HG03108 (cell line): ENCODE data around the gene LILRA1.
A peak's percentile ranks its signal among the peaks of the same experiment; 100 is the strongest.
"Not testable (repeated sequence)": the region's sequence is repeated elsewhere in the genome, so short reads cannot be mapped to it uniquely, and the experiment has no call there.

Experiments
- ATAC-seq: cut with Tn5 transposase; IDR thresholded peaks from one replicate; pipeline ENCODE4 v1.9.1; 2021; ENCODE audit warnings: moderate library complexity; ENCODE audit not compliant: unreplicated experiment

The LILRA1 gene

DNA sequence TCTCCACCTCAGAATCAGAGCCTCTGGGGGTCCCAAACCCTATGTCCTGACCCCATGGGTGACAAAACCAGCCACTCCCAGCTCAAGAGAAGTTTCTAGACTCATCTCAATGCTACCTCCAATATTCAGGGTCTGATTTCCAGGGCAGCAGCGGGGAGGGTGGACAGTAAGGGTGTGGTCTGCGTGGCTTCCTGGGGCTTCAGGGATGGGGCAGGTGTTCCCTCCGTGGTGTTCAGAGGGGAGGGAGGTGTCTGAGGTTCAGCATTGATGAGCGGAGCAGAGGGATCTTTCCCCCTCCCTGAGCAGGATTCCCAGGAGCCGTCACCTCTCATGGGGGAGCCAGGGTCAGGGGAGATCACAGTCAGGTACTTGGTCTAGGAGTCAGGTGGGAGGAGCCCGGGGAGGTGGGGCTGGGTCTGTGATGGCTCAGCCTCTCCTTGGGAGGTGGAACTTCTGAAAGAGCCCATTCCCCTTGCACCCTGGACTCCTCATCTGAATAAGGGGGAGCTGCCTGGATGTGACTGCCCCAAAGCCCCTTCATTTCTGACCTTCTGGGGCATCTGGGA is 16.9 kb upstream of the LILRA1 start:
- ATAC-seq, result no peak

DNA sequence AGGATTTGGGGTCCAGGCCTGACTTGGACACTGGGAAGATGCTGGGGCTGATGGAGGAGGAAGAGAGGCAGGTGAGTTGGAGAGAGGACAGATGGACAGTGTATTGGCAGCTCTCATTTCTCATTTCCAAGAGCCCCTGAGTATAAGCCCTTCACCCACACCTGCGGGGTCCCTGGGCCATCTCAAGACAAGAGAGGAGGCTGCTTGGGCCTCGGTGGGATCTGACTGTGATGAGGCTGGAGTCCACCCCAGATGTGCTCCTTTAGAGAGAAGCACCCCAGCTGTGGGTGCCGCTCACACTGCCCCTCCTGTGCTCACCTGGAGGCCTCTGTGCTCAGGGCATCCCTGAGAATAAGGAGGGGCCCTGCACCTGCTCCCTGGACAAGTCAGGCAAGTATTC is 16.1 kb upstream of the LILRA1 start:
- ATAC-seq, result no peak

DNA sequence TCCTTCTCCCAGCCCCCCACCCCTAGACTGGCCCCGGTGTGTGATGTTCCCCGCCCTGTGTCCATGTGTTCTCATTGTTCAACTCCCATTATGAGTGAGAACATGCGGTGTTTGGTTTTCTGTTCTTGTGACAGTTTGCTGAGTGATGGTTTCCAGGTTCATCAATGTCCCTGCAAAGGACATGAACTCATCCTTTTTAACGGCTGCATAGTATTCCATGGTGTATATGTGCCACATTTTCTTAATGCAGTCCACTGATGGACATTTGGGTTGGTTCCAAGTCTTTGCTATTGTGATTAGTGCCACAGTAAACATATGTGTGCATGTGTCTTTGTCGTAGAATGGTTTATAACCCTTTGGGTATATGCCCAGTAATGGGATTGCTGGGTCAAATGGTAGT is 15.2 kb upstream of the LILRA1 start:
- ATAC-seq, result not testable (repeated sequence)

DNA sequence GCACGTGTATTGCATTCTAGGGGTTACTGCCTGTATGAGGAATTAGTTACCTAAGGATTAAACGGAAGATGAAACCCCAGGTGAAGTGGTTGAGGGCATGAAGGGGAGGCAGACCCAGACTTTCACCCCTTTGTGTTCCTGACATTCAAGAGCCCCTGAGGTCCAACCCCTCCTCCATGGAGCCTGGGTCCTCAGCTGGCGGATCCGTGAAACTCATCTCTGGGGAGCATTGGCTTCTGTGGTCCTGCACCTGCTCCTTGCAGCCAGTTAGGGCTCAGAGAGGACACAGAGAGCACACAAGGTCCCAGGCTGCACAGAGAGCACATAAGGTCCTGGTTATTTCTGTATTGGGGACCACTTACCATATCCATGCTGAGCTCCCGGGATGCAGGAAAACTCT is 7.0 kb upstream of the LILRA1 start:
- no peak for ATAC-seq

DNA sequence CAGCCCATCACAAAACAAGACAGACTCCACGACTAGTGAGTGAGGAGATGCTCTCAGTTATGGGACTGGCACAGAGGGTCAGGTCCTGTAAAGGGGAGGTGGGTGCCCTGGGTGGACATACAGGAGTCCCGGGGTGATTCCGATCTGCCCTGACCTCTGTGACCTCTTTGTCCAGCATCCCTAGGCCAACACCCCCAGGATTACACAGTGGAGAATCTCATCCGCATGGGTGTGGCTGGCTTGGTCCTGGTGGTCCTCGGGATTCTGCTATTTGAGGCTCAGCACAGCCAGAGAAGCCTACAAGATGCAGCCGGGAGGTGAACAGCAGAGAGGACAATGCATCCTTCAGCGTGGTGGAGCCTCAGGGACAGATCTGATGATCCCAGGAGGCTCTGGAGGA is 6.4 kb upstream of the LILRA1 start:
- ATAC-seq, result no peak

DNA sequence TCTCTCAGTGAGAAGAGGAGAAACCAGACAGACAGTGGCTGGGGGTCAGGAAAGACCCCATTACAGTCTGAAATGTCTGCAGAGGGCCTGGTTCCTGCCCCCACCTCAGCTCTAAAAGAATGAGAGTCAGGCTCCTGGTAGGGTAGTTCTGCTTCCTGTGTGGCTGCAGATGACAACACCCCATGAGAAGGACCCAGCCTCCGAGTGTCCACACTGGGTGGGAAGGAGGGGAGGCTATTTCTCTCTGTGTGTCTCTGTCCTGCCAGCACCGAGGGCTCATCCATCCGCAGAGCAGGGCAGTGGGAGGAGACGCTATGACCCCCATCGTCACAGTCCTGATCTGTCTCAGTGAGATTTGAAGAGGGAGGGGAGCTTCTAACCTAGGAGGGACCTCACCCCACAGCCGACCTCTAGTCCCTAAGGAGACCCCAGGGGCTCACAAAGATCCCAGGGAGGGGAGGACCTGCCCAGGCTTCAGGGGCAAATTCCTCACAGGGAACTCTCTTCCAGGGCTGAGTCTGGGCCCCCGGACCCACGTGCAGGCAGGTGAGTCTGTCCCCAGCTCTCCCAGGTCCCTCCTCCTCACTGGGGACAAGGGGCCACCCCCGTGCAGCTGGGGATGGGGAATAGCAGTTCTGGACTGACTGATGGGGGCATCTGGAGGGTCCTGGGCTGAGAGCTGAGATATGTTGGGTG is 647 bp downstream of the LILRA1 start:
- ATAC-seq, result not testable (repeated sequence)

DNA sequence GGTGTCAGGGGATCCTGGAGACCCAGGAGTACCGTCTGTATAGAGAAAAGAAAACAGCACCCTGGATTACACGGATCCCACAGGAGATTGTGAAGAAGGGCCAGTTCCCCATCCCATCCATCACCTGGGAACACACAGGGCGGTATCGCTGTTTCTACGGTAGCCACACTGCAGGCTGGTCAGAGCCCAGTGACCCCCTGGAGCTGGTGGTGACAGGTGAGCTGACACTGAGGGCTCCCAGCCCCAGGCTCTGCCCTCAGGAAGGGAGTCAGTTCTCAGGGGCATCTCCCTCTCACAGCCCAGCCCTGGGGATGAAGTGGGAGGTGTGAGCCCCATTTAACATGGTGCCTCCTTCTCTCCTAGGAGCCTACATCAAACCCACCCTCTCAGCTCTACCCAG is 1.3 kb downstream of the LILRA1 start:
- no peak for ATAC-seq

DNA sequence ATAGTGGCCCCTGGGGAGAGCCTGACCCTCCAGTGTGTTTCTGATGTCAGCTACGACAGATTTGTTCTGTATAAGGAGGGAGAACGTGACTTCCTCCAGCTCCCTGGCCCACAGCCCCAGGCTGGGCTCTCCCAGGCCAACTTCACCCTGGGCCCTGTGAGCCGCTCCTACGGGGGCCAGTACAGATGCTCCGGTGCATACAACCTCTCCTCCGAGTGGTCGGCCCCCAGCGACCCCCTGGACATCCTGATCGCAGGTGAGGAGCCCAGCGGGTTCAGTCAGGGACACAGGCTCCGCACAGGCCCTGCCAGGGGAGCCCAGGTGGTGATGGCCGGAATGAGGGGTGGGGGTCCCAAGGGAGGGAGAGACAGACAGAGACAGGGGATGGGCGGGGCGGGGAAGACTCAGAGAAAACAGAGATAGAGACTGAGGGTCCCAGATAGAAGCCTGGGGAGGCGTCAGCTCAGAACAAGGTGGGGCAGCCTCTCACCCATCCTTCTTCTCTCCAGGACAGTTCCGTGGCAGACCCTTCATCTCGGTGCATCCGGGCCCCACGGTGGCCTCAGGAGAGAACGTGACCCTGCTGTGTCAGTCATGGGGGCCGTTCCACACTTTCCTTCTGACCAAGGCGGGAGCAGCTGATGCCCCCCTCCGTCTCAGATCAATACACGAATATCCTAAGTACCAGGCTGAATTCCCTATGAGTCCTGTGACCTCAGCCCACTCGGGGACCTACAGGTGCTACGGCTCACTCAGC is 2.4 kb downstream of the LILRA1 start:
- ATAC-seq, result not testable (repeated sequence)

DNA sequence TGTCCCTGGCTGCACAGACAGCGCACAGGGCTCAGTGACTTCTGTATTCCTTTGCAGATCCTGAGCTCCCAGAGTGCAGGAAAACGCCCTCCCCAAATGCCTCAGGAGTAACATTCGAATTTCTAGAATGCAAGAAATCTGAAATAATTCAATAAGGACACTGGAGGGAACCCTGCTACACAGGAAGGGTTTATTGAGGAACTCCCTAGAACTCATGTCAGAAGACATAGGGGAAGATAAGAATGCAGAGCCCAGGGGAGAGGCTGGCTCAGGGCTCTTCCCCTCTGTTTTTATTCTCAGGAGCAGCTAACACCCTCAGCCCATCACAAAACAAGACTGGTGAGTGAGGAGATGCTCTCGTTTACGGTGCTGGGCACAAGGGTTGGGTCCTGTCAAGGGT is 6.8 kb downstream of the LILRA1 start:
- ATAC-seq, result no peak

DNA sequence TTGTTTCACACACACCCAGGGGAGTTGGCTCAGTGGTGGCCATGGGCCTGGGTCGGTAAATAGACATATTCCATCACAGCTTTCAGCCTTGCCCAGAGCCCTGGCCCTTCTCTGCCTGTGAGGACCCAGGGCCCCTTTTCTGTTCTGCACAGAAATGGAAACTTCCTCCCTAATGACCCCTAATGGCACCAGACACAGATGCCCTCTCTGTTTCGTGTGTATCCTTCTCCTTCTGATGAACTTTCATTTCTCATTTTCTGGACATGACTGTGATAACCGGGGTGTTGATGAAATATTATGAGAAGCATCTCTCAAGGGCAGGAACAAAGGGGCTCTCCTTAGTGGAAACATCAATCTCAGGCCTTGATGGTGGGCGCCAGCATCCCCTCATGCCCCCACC is 12.8 kb downstream of the LILRA1 start:
- ATAC-seq, result no peak

DNA sequence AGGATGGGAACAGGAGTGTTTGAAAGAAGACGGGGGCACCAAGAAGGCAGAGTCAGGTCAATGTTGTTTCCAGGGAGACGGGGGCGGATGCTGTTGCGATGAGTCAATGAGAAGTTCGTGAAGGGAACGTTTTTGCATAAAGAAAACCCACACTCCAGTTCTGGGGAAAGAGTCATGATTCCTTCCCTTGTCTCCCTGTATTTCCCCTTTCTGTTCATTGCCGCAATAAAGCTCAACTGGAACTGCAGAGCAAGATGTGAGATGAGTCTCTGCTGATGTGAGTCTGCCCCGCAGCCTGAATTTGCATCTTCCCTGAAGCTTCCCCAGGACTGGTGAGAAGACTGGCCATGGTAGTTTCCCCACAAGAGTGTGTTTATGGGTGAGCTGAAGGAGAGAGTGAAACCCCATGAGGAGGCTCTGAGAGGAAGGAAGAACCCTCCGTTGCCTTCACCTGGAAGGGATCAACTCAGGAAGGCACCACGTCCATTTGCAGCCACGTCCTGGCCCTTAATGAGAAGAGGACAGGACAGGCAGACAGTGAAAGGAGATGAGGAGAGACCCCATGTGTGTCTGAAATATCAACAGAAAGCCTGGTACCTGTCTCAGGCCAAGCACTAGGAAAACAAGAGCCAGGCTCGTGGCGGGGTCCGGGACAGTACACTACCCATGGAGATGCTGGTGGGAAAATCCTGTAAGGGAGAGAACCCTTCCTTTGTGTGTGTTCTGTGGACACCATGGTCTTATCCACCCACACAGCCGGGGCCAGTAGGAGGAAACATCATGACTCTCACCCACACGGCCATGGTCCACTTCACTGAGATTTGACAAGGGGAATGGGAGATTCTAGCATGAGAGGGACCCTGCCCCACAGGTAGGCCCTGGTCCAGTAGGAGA is 13.7 kb downstream of the LILRA1 start:
- ATAC-seq, result peak; percentile 64

DNA sequence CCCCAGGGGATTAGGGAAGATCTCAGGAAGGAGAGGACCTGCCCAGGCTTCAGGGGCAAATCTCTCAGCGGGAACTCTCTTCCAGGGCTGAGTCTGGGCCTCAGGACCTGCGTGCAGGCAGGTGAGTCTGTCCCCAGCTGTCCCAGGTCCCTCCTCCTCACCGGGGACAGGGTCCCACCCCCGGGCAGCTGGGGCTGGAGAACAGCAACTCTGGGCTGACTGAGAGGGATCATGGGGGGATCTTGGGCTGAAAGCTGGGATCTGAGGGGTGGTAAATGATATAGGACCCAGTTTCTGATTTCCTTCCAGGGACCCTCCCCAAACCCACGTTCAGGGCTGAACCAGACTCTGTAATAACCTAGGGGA is 14.3 kb downstream of the LILRA1 start:
- ATAC-seq, result no peak

DNA sequence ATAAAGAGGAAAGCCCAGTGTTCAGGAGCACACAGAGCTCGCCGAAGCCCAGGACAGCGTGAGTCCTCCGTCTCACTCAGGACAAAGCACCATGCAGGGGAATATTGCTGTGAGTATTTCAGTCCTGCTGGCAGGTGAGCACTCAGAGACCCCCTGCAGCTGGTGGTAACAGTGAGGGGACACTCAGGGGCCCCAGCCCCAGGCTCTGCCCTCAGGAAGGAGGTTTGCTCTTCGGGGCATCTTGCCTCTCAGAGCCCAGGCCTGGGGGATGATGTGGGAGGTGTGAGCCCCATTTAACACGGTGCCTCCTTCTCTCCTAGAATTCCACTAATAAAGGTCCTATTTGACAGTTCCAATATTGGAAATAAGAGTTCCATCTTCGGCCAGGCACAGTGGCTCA is 14.8 kb downstream of the LILRA1 start:
- no peak for ATAC-seq

DNA sequence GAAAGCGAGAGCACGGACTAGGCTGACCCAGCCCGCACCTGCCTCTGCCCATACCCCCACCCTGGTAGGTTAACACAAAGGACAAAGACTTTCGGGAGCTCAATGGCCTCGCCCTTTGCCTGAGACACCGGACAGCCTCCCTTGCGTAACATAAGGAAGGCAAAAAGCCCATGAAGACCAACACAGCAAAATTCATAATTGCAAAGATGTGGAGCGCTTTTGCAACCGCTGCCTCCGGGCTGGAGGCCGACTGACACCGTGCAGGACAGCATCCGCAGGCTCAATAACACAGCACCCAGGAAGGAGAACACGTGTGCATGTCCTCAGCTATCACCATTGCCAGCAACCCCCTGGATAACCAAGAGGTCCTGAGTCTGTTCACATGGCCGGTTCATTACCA is 15.4 kb downstream of the LILRA1 start:
- ATAC-seq, result no peak

DNA sequence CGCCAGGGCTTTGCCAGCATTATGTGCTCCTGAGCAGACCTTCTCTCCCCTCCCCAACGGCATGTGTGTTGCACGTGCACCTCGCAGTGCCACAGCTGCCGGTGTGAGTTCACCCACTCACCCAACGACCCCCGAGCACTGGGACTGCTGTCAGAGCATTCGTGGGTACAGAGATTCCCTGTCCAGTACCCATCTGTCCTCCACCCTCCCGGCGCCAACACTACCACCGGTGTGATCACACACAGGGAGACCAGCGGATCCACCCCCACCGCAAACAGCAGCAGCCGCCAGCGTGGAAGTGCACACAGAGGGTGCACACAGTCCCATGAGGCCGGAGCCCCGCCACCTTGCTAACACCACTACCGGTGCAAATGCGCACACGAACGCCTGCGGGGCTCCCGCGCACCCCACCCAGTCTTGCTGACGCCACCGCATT is 15.9 kb downstream of the LILRA1 start:
- no peak for ATAC-seq

DNA sequence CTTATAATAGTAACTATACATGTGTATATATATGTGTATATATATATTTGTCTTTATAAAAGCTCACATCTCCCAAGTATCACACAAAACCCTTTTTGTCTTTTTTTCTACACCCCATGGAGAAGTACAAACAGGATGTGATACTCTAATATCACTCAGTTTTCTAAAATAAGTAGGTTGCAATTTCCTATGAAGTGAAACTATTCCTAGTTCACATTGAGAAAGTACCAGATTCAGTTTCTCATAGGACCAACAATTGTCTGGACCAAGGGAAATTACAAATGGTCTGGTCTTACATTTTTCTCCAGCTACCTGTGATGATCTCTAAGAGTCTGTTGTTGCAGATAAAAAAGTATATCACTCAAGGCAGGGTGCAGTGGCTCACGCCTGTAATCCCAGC is 19.0 kb downstream of the LILRA1 start:
- no peak for ATAC-seq

DNA sequence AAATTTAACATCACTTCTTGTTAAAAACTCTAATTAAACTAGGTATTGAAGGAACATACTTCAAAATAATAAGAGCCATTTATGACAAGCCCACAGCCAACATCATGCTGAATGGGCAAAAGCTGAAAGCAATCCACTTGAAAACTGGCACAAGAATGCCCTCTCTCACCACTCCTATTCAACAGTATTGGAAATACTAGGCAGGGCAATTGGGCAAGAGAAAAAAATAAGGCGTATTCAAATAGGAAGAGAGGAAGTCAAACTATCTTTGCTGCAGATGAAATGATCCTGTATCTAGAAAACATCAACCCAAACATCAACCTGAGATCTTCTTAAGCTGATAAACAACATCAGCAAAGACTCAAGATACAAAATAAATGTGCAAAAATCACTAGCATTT is 21.3 kb downstream of the LILRA1 start:
- no peak for ATAC-seq

DNA sequence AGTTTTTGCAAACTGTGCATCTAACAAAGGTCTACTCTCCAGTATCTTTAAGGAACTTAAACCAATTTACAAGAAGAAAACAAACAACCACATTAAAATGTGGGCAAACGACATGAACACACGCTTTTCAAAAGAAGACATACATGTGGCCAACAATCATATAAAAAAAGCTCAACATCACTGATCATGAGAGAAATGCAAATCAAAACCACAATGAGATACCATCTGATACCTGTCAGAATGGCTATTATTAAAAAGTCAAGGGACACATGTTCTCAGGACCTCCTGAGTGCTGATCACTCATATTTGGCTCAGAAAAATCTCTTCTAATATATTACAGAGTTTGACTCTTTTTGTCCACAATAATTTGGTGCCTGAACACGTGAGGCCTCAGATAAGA is 22.6 kb downstream of the LILRA1 start:
- no peak for ATAC-seq

DNA sequence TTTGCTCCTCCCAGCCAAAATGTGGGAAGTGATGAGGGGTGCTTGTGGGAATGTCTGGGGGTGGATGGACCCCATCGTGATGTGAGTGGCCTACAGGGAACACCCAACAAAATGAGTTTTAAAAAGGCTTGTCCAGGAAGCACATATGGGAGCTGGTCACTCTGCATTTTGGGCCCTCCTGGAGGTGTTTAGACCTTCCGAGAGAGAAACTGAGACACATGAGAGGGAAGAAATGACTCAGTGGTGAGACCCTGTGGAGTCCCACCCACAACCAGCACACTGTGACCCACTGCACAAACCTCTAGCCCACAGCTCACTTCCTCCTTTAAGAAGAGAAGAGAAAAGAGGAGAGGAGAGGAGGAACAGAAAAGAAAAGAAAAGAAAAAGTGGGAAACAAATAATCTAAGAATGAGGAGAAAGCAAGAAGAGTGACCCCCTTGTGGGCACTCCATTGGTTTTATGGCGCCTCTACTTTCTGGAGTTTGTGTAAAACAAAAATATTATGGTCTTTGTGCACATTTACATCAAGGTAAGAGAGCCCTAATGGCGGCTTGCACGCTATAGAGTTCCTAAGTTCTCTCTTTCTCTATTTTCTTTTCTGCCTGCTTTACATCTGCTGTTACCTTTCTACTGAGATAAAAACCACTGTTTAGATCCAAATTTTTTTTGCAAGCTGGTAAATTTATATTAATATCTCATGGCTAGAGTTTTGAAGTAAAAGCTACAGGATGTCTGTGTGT is 23.6 kb downstream of the LILRA1 start:
- peak; percentile 80 for ATAC-seq

DNA sequence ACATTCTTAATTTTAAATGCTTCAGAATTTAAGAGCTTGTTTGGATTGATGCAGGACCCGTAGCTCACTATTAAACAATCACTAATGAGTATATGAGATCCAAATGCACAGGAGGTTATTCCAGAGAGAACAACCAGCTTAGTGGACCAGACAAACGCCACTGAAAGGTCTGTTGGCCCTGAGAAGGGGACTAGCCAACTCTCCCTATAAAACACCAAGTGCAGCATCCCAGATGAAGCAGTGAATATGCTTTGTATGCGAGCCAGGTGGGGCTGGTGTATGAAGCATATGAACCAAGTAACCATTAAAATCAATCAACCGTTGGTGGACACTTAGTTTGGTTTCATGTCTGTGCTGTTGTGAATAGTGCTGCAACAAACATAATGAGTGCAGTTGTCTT is 27.0 kb downstream of the LILRA1 start:
- ATAC-seq, result no peak

DNA sequence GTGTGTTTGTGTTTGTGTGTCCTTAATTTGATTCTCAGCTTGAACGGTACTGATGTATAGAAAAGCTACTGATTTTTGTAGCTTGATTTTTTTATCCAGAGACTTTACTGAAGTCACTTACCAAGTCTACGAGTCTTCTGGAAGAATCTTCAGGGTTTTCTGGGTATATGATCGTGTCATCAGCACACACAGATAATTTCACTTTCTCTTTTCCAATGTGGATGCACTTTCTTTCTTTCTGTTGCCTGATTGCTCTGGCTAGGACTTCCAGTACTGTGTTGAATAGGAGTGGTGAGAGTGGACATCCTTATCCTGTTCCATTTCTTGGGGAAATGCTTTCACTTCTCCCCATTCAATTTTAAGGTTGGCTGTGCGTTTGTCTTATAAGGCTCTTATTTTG is 29.0 kb downstream of the LILRA1 start:
- no peak for ATAC-seq
